Measurements from ENCODE around the gene ADPRS.

ADPRS gene

GRCh38 chr1:36088265-36088576 lies 471 bp upstream of the ADPRS start:
- DNase-seq, result no peak

GRCh38 chr1:36089393-36090121 lies 865 bp downstream of the ADPRS start:
- no peak for DNase-seq

- no peak for DNase-seq
These were observed 2.4 kb downstream of the ADPRS start for GRCh38 chr1:36091141-36091540.

GRCh38 chr1:36091698-36092097 lies 3.0 kb downstream of the ADPRS start:
- DNase-seq, result no peak

GRCh38 chr1:36092166-36092797 lies 3.6 kb downstream of the ADPRS start:
- DNase-seq, result no peak

- no peak for DNase-seq
These were observed 4.1 kb downstream of the ADPRS start for GRCh38 chr1:36092798-36093185.

- DNase-seq, result no peak
These were observed 4.5 kb downstream of the ADPRS start for GRCh38 chr1:36093226-36093625.

- DNase-seq, result no peak
These were observed 5.2 kb downstream of the ADPRS start for GRCh38 chr1:36093929-36094328.

- no peak for DNase-seq
These were observed 5.9 kb downstream of the ADPRS start for GRCh38 chr1:36094621-36095061.

GRCh38 chr1:36095760-36096405 lies 7.2 kb downstream of the ADPRS start:
- DNase-seq, result no peak

GRCh38 chr1:36096500-36097432 lies 8.1 kb downstream of the ADPRS start:
- DNase-seq, result no peak

GRCh38 chr1:36097693-36098585 lies 9.2 kb downstream of the ADPRS start:
- no peak for DNase-seq

- DNase-seq, result no peak
These were observed 10.1 kb downstream of the ADPRS start for GRCh38 chr1:36098650-36099365.

GRCh38 chr1:36099681-36100341 lies 11.1 kb downstream of the ADPRS start:
- peak; percentile 71 for DNase-seq

GRCh38 chr1:36100376-36100775 lies 11.7 kb downstream of the ADPRS start:
- no peak for DNase-seq

- DNase-seq, result no peak
These were observed 12.9 kb downstream of the ADPRS start for GRCh38 chr1:36101546-36101945.

GRCh38 chr1:36106269-36106668 lies 17.6 kb downstream of the ADPRS start:
- DNase-seq, result no peak

- DNase-seq, result no peak
These were observed 18.7 kb downstream of the ADPRS start for GRCh38 chr1:36107394-36107793.

- DNase-seq, result no peak
These were observed 19.6 kb downstream of the ADPRS start for GRCh38 chr1:36108314-36108713.

GRCh38 chr1:36109041-36109679 lies 20.5 kb downstream of the ADPRS start:
- DNase-seq, result no peak

Data from activated T-cell treated with anti-CD3 and anti-CD28 coated beads for 4 hours (primary cell).